GM21576 (cell line): Measurements from ENCODE around the gene GALNS.

Experiments used
- ATAC-seq: cut with Tn5 transposase; IDR thresholded peaks from one replicate; pipeline ENCODE4 v1.9.1; 2021; ENCODE audit warnings: mild to moderate bottlenecking, moderate library complexity; ENCODE audit not compliant: unreplicated experiment

The GALNS gene

DNA sequence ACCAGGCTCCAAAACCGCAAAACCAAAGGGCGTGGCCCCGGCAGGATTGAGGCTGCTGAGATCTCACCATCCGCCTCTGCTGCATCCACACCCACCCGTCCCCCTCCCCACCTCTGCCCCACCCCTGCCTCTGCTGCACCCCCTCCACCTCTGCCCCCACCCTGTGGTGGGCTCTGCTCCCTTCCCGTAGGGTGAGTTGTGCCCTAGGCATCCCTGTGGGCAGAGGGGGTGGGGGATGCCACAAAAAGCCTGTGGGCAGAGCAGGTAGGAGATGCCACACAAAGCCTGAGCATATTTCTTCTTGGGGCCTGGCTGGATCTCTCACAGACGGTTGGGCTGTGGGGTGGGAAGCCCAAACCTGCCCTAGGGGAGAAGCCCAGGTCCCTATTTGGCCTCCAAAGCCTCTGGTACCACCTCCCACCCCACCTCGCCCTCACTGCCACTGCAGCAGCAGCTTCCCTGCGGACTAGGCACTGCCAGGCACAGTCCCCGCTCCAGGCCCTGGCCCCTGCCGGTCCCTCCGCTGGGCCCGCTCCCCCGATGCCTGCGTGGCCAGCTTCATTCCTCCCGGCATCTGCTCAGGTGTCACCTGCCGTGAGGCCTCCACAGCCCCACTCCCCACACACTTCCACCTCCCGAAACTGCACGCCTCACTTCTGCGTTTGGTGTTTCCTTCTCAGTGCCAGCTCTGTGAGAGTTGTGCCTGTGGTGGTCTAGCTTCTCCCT, 21.0 kb upstream of the GALNS start:
- no peak for ATAC-seq

DNA sequence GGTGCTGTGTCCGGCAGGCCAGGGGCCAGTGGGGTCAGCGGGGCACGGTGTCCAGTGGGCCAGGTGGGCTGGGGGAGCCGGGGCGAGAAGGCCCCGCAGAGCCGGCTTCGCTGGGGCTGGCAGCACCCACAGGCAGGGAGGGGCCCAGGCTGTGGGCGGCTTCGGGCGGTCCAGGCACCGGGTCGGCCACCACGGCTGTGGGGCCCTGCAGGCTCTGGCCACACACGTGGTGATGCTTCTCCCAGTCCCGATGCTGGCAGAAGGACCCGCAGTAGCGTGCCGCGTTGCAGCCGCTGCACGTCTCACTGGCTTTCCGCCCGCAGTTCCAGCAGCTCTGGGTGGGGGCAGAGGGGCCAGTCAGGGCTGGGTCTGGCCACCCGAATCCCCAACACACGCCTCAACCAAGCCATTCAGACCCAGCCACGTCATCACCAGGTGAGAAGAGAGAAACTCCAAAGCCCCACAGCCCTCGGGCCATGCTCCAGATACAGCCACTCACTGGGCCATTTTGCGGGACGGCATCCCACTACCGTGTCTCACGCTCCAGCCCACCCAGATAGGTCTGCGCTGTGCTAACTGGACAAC, 20.3 kb upstream of the GALNS start:
- ATAC-seq, result no peak

DNA sequence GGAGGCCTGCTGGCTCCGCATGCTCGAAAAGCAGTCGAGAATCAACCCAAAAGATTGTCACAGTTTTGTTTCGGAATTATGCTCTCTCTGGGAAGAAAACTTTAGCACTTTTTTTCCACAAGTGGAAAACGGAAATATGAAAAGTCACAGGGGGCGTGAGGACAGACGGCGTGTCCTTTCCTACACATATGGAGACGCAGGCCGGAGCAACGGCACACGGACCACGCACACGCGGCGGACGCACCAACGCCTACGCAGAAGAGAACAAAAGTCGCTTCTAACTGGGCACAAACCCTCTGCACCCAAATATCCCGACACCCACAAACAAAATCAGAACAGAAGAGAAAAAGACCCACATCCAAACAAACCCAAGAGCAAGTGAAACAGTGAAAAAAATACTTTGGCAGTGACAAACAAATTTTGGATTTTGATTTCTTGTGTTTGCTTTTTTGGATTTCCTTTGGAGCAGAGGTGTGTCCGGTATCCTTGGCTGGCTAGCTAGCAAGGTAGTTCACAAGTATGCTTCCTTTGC, 19.0 kb upstream of the GALNS start:
- ATAC-seq, result no peak

DNA sequence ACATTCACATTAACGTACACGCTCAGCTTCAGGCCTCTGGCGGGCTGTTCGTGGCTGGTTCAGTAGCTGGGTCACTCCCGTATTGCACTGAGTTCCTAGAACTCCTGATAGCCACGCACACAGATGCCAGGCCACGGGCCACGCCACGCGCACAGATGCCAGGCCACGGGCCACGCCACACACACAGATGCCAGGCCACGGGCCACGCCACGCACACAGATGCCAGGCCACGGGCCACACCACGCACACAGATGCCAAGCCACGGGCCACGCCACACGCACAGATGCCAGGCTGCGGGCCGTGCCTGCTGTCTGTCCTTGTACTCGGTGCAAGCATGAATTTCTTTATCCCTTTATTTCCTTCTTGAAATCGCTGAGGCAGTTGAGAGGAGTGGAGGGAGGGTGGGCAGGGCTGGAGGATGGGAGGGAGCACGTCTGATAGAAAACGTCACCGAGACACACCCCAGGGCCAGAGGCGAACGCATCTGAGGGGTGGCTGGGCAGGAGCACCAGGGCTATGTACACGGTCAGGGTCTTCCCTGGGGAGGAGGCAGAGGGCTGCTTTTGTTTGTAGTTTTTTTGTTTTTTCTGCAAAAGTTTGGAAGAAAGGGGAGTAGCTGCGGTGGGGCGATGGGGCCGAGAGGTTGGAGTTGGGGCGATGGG, 18.3 kb upstream of the GALNS start:
- ATAC-seq, result no peak

DNA sequence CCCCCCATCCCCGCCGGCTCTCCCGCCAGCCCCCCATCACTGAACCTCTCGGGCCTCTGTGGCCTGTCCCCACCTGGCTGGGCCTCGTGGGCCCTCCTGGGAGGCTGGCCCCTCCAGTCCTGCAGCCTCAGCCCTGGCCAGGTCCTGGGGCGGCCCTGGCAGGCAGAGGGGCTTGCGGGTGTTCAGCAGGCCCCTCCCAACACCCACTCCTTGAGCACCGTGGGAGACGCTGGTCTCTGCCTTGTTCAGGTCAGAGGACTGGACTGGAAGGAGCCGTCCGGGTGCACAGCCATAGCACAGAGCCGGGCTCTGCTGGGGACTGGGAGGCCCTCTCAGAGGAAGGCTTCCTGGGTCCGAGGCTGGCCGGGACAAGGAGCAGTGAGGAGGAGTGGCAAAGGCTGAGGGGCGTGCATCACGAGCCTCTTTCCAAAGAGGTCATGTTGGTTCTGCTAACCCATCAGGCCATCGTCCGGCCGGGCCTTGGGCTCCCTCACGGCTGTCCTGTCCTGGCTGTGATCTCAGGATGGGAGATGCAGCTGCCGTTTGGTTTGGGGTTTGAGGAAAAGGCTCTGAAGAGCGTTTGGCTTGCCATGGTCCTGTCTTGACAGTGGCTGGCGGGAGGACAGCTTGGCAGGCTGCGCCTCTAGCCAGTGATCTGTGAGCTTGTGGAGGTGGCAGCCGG, 16.0 kb upstream of the GALNS start:
- no peak for ATAC-seq

DNA sequence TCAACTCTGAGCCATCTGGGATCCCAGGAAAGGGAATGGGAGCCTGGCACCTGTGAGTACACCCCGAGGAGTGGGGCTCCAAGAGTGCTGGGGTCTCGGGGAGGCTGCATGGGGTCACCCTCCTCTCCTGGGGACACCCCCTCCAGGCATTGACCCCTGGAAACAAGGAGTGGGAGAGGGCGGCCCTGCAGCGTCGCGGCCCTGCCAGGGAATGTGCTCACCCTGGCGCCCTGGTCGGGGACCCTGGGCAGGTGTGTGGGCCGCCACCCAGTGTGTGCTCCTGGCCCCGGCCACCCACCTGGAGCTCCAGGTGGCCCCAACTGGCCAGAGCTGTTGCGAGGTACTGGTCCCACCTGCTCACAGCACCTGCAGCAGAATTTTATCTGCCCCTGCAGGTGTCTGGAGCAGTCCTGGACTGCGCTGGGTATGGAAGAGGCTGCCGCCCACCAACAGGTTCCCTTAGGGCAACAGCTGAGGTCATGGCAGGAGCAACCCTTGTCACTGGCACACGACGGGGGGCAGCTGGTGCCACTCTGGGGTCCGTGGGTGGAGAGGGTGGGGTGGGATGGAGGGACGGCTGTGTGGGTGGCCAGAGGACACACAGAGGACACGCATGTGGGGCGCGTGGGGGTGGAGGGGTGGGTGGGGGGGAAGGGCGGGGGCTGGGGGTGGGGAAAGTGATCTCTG, 15.1 kb upstream of the GALNS start:
- ATAC-seq, result no peak

DNA sequence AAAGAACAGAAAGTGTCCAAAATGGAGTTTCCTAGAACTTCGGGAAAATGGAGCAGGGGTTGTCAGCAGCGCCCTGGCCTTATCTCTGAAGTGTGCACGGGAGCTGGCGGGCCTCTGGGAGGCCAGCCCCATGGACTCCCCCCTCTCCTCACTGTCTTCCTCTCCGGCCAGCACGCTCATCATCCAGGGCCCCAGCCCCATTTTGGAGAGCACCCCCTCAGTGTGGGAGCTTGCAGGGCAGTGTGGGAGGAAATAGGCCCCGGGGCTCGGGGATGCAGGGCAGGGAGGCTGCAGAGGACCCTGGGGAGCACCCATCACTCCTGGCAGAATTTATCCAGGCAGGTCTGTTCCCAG, 14.6 kb upstream of the GALNS start:
- no peak for ATAC-seq

DNA sequence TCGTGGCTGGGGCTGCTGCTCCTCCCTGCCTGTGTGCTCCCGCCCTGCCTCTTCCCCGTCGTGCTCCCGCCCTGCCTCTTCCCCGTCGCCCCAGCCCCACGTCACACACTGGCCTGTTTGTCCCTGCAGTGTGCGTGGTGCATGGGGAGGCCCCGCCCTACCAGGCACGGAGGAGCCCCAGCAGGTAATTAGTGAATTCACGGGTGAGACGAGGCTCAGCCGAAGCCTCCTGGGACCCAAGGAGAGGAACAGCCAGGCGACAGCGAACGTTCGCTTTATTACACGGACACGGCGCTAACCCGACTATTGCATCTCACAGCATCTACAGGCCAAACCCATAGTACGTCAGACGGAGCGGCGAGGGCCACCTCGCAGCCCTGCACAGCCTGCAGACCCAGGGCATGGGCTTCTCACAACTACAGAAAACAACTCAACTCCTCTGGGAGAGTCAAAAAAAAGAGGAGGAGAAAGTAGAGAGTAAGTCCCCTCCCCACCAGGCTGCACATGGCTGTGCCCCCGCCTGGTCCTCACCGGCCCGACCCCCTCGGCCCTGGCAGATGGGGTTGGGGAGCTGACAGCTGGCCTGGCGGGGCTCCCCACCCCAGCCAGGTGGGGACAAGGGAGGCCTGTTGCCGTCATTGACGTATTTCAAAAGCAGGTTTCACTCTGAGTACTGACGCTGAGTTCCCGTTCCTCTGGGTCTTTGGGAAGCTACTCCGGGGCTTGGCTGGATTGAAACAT, 14.0 kb upstream of the GALNS start:
- ATAC-seq, result no peak

DNA sequence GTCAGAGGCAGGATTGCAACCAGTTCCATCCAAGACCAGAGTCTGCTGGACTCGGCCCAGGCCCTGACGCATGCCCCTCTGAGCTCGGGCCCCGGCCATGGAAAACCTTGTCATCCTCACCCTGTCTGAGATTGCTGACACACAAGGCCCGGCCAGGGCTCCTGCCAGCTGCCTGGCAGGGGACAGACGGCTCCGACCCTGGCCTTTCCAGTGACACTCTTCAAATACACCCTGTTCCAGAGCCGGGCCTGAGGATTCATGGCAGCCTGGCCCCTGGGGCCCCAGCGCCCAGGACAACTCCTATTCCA, 12.9 kb upstream of the GALNS start:
- ATAC-seq, result no peak

DNA sequence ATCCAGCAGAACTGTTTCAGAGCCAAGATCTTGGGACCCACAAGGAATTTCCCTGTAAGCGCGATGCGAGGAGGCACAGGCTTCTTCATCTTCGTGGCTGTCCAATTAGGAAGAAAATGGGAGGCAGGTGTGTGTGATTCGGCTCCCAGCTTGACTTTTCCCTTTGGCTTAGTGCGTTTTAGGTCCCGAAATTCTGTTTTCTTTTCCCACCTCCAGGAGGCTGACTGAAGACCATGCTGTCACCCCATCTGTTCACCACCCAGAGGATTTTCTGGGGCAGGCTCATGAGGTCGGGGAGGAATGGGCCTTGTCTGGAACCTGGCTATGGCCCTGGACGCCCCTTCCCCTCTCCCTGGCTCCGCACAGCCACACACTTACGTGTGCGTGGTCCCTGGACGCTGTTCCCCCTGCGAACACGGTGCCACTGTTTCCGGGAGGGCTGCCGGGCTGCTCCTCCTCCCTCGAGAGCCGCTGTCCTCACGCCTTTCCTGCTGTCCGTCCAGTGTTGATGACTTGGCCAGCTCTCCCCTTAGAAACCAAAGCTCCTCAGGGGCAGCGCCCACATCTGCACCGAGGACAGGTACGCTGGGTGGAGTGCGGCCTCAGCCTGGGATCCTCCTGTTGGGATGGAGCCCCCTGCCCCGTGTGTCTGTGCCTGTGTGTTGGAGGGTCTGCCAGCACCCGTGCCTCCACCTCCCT, 12.4 kb upstream of the GALNS start:
- ATAC-seq, result no peak

DNA sequence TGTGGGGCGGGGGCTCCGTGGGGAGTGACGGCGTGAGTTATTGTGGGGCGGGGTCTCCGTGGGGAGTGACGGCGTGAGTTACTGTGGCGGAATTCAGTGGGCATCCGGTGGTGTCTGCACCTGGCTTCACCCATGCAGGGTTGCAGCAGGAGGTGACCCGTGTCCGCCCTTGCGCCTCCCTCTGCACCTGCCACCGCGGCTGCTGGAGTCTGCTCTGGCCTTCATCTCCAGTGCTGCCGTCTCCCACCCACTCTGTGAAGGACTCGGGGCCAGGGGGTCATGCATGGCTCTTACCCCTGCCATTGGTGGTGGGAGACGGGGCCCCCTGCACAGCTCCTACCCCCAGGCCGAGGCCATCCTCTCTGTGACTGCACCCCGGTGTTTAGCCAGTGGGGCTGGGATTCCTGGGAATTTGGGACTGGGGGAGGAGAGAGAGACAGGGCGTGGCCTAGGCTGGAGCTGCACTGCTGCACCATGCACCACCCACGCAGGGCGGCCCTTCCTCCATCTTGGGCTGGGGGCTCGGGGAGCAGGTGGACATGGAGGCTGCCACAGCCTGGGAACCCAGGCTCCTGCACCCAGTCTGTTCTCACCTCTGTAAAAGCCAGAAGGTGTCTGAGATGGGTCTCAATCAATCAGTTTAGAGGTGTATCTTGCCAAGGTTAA, 11.0 kb upstream of the GALNS start:
- ATAC-seq, result no peak

DNA sequence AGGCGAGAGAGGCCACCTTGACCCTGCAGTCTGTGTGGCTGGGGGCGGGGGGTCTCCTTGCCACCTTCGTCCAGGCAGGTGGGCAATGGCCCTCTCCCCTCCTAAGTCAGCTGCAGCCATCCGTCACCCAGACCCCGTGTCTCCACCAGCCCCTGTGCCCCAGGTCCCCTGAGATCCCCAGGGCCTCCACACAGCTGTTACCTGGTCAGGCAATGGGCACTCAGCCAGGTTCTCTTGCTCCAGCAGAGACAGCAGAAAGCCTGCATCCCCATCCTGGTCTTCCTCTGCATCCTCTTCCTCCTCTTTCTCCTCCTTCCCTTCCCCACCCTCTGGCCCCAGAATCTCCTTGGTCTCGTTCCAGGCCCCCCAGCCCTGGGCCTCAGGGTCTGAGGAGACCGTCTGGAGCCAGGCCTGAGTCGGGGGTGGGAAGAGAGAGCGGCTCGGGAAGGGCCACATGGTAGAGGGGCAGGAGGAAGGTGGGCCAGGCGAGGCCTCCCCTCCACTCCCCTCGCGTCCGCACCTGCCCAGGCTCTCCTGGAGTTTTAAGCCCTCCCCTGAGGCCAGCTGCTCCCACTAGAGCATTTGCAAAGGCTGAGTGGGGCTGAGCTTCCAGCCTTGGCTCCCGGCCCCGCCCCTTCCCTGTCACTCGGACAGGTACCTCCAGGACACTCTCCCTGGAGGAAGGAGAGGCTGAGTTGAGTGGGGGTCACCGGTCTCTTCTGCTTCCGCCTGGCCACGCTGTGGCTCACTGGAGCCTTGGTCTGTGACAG, 9.6 kb upstream of the GALNS start, which contains the start of gene PABPN1L:
TSS of gene PABPN1L (minus strand) at position 510 of the 770 bp plus-strand sequence. CDS start at position 456, 54 bp downstream.
- ATAC-seq, result no peak

DNA sequence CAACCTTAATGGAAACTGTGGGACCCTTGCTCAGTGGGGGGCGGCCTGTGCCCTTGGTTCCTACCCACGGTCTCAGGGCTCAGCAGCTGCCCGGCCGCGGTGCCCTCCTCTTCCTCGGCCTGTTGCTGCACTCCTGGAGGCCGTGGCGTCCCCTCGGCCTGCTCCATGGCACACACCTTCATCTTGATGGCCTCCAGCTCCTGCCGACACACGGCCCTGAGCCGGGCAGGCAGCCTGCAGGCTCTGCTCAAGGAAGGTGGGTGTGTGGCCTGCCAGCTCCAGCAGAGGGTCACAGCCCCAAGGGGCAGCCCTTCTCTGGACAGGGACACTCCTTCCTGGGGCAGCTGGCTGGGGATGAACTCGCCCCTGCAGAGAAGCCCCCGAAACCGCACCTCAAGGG, 9.0 kb upstream of the GALNS start:
- ATAC-seq, result no peak

DNA sequence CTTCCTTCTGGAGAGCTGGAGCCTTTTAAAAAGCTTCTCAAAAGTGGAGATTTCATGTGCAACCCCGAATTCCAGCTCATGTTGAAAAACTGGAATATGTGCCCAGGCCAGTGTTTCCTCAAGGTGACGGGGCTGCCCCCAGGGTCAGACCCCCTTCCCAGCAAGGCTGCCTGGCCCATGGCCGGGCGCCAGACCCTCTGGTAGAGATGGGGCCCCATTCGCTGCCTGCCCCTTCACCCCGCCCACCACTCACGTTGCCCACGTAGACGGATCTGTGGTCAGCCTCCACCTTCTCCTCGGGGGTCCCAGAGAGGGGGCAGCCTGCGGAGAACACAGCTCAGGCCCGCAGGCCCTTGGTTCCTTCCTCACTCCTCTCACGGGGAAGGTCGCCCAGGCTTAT, 8.6 kb upstream of the GALNS start:
- no peak for ATAC-seq

DNA sequence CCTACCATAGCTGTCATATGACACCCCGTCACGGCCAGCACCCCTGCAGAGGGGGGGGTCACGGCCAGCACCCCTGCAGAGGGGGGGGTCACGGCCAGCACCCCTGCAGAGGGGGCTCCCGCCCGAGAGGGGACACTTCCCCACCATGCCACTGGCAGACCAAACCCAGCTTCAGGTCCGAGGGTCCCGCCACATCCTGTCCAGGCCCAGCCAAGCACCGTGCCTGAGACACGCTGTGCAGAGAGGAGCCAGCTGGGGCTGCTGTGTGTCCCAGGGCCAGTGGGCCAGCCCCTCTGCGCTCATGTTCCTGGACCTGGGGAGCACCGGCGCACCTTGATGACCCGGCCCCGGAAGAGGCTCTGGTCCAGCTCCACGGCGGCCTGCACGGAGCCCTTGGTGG, 7.8 kb upstream of the GALNS start:
- no peak for ATAC-seq

DNA sequence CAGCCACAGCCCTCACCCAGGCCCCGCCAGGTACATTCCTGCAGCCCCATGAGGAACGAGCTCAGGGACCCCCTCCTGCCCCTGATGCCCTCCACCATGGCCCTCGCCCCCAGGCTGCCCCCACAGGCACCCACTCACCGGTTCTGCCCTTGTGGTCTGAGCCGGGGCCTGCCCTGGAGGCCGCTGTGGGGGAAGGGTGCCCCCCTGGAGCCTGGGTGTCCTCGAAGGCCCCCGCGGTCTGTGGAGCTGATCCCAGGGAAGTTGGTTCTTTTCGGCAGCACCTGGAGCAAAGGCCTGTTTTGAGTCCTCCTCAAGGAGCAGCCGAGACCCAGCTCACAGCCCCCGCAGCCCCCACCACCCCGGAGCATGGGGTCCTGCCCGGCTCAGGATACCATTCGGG, 7.4 kb upstream of the GALNS start:
- no peak for ATAC-seq

DNA sequence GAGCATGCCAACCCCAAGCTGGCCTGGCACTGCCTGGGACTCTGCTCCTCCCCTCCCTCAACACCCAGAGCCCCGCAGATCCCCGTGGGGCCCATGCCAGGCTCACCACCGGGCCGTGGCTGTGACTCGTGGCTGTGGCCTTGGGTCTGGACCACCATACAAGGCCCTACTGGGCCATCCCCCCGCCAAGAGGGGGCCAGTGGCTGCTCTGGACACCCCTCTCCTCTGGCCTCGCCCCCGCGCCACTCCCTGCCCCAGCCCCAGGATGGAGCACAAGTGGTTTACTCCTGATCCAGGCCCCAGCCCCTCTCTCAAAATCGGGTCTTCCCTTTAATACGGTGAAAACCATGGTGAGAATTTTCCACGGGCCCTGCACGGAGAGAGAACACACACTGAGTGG, 6.7 kb upstream of the GALNS start:
- ATAC-seq, result no peak

DNA sequence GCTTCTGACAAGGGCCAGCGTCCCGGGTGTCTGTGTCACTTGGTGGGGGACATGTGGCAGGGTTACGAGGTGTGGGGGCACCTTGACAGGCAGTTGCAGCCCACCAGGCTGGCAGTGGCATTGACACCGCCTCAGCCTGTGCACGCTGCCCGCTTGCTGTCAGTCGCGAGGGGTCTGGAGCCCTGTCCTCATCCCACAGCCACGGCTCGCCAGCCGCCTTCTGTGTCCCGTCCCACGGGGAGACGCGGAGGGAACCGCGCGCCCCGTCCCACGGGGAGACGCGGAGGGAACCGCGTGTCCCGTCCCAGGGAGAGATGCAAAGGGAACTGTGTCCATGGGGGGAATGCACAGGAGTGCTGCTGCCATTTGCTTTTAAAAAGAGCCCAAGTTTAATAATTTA, 6.2 kb upstream of the GALNS start:
- no peak for ATAC-seq

DNA sequence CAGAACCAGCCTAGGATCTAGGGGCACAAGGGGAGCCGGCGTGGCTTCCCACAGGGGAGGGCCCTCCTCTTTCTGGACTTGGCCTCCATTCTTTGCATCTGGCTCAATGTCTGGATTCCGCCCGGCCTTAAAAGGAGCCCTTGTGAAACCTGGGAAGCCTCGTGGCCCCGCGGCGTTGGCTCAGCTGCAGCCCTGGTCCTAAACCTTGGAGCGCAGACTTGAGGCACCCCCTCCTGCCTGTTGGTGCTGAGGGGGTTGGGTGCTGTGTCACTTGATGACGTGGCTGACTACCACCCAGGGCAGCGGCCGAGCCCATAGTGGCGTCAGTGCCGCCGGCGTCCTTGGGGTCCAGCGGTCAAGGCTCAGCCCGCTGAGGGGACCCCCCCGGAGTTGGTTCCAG, 4.6 kb upstream of the GALNS start:
- ATAC-seq, result no peak
